GM23338 (cell line): ENCODE data around the gene GPR63. TPM values are rescaled to one million over a fixed set of nuclear protein-coding genes. Genes with fewer than 3 reads are reported as not detected.

Experiments used
- ATAC-seq: fragments of 200-7000 bp; cut with Tn5 transposase; 3 replicates; pipeline ENCODE4 v1.9.1; 2020
- DNase-seq: peaks from one replicate; pipeline ENCODE4 v3.0.0-alpha.2; 2015; ENCODE audit warnings: low spot score
- H2AFZ ChIP-seq: fragments of 200-600 bp; sonication (generic); 2 replicates; pipeline ENCODE4 v1.8.0; 2016; ENCODE audit warnings: antibody characterized with exemption, mild to moderate bottlenecking, moderate library complexity
- H3F3A ChIP-seq: fragments of 200-600 bp; sonication (generic); replicated peaks from 2 replicates; pipeline ENCODE4 v1.8.0; 2017; ENCODE audit warnings: antibody characterized with exemption, mixed run types, low read depth
- H3K27ac ChIP-seq: fragments of 200-600 bp; sonication (generic); 2 replicates; pipeline ENCODE4 v1.6.1; 2016; ENCODE audit warnings: low read depth
- H3K27me3 ChIP-seq: fragments of 200-600 bp; sonication (generic); 2 replicates; pipeline ENCODE4 v1.8.0; 2016; ENCODE audit warnings: mild to moderate bottlenecking, mixed run types, moderate library complexity; ENCODE audit not compliant: insufficient read depth
- H3K36me3 ChIP-seq: fragments of 200-600 bp; sonication (generic); 2 replicates; pipeline ENCODE4 v1.8.0; 2016; ENCODE audit warnings: mild to moderate bottlenecking; ENCODE audit not compliant: insufficient read depth
- H3K4me1 ChIP-seq: fragments of 200-600 bp; sonication (generic); 2 replicates; pipeline ENCODE4 v1.8.0; 2016; ENCODE audit warnings: mild to moderate bottlenecking, moderate library complexity; ENCODE audit not compliant: insufficient read depth
- H3K4me2 ChIP-seq: fragments of 200-600 bp; sonication (generic); 2 replicates; pipeline ENCODE4 v1.7.1; 2017; ENCODE audit warnings: mixed run types
- H3K4me3 ChIP-seq: fragments of 200-600 bp; sonication (generic); 2 replicates; pipeline ENCODE4 v1.6.1; 2016; ENCODE audit warnings: mixed run types
- H3K79me2 ChIP-seq: fragments of 200-600 bp; sonication (generic); replicated peaks from 2 replicates; pipeline ENCODE4 v1.8.0; 2017; ENCODE audit warnings: mild to moderate bottlenecking; ENCODE audit not compliant: insufficient read depth
- H3K9me2 ChIP-seq: fragments of 200-600 bp; sonication (generic); 2 replicates; pipeline ENCODE4 v1.8.0; 2017; ENCODE audit not compliant: insufficient read depth
- H4K20me1 ChIP-seq: fragments of 200-600 bp; sonication (generic); replicated peaks from 2 replicates; pipeline ENCODE4 v1.8.0; 2017; ENCODE audit warnings: mild to moderate bottlenecking; ENCODE audit not compliant: insufficient read depth
- H3K27ac Mint-ChIP-seq: 2 replicates; pipeline ENCODE4 v1.8.0; 2020; ENCODE audit warnings: inconsistent platforms, mild to moderate bottlenecking, moderate library complexity, mixed read lengths
- H3K27me3 Mint-ChIP-seq: 3 replicates; pipeline ENCODE4 v1.8.0; 2022; ENCODE audit warnings: low read depth, mild to moderate bottlenecking, moderate library complexity, mixed read lengths, inconsistent platforms; ENCODE audit not compliant: insufficient read depth, poor library complexity
- H3K36me3 Mint-ChIP-seq: 3 replicates; pipeline ENCODE4 v1.8.0; 2021; ENCODE audit warnings: low read depth, mild to moderate bottlenecking, inconsistent platforms, moderate library complexity, mixed read lengths
- H3K4me1 Mint-ChIP-seq: 3 replicates; pipeline ENCODE4 v1.8.0; 2020; ENCODE audit warnings: mild to moderate bottlenecking, inconsistent platforms, mixed read lengths
- H3K4me3 Mint-ChIP-seq: 3 replicates; pipeline ENCODE4 v1.8.0; 2021; ENCODE audit warnings: moderate library complexity, mild to moderate bottlenecking, inconsistent platforms, mixed read lengths
- H3K9me3 Mint-ChIP-seq: 3 replicates; pipeline ENCODE4 v1.8.0; 2020; ENCODE audit warnings: moderate library complexity, mild to moderate bottlenecking, inconsistent platforms, mixed read lengths
- CREB1 ChIP-seq: fragments of 250-450 bp; sonication (Bioruptor Pico); IDR thresholded peaks from 2 replicates; pipeline ENCODE4 v1.5.0; 2020; ENCODE audit warnings: low read depth, mild to moderate bottlenecking, moderate library complexity
- EZH2 ChIP-seq: fragments of 200-600 bp; sonication (generic); IDR thresholded peaks from one replicate; pipeline ENCODE4 v1.8.0; 2017; ENCODE audit warnings: antibody characterized with exemption, mild to moderate bottlenecking, low read depth; ENCODE audit not compliant: unreplicated experiment
- EZH2phosphoT487 ChIP-seq: fragments of 200-600 bp; sonication (generic); IDR thresholded peaks from one replicate; pipeline ENCODE4 v1.8.1; 2018; ENCODE audit warnings: antibody characterized with exemption; ENCODE audit not compliant: unreplicated experiment
- JUNB ChIP-seq: IDR thresholded peaks from one replicate; pipeline ENCODE4 v1.6.1; 2016; ENCODE audit warnings: antibody characterized with exemption; ENCODE audit not compliant: unreplicated experiment
- NANOG ChIP-seq: IDR thresholded peaks from 2 replicates; pipeline ENCODE4 v1.6.1; 2016; ENCODE audit warnings: antibody characterized with exemption, borderline replicate concordance
- POLR2AphosphoS5 ChIP-seq: IDR thresholded peaks from 2 replicates; pipeline ENCODE4 v1.6.1; 2016; ENCODE audit warnings: antibody characterized with exemption, low read depth
- STAT1 ChIP-seq: IDR thresholded peaks from one replicate; pipeline ENCODE4 v1.6.1; 2016; ENCODE audit warnings: antibody characterized with exemption; ENCODE audit not compliant: unreplicated experiment
- ZNF114 ChIP-seq: fragments of 250-450 bp; sonication (Bioruptor Pico); IDR thresholded peaks from 2 replicates; pipeline ENCODE4 v1.5.0; 2020; ENCODE audit warnings: mild to moderate bottlenecking, moderate library complexity
- ZNF331 ChIP-seq: fragments of 250-450 bp; sonication (Bioruptor Pico); IDR thresholded peaks from 2 replicates; pipeline ENCODE4 v1.5.0; 2020; ENCODE audit warnings: low read depth, mild to moderate bottlenecking, moderate library complexity
- polyA plus RNA-seq: library from polyadenylated mRNA; unstranded; fragments of >200 nt; fragmentation: Nextera tagmentation; extraction: Ambion mirVana; gene quantifications from 2 replicates; pipeline ENCODE4 v1.2.1, GENCODE V29; 2016
- total RNA-seq: library from RNA; depleted of rRNA; stranded (reverse); fragments of >200 nt; shearing (Covaris generic); gene quantifications from 2 replicates; pipeline ENCODE4 v1.2.3, GENCODE V29; 2014
- TF ChIP-seq, protein P1 (sequence below): IDR thresholded peaks from 2 replicates; pipeline ENCODE4 v1.6.1; 2016; ENCODE audit warnings: antibody characterized with exemption
- TF ChIP-seq, protein P2 (sequence below): fragments of 250-450 bp; sonication (Bioruptor Pico); IDR thresholded peaks from 2 replicates; pipeline ENCODE4 v1.5.0; 2020; ENCODE audit warnings: mild to moderate bottlenecking, moderate library complexity
- TF ChIP-seq, protein P3 (sequence below): IDR thresholded peaks from one replicate; pipeline ENCODE4 v1.6.1; 2018; ENCODE audit warnings: antibody characterized with exemption; ENCODE audit not compliant: unreplicated experiment
- TF ChIP-seq, protein P4 (sequence below), 2 experiments: fragments of 200-600 bp in 1 of 2; sonication (generic) in 1 of 2; conservative IDR thresholded peaks; 2 replicates each; pipeline versions ENCODE4 v1.5.1 to v1.6.1; 2016 to 2017; ENCODE audit warnings: antibody characterized with exemption in 2 of 2, low read depth in 2 of 2, mild to moderate bottlenecking in 2 of 2, moderate library complexity in 1 of 2

The GPR63 gene
- total and polyA plus RNA-seq, 2 experiments from 2014 or later: 5.4 to 19.3 TPM

DNA sequence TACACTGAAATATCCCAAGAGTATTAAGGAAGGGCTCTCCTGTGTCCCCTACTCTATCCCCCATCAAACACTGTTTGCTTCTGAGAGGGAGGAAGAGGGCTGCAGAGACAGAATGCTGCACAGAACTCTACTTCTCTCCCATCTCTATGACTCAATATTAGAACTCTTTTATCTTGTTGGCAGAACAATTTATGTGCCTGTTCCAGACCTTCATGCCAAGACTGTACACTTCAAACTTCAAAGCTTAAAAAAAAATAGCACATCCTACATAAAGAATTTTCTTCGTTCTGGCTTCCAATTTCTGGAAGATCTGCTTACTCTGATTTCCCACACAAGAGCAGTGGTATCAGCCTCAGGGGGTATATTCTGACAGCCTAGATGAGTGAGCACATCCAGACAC is 19.6 kb upstream of the GPR63 start:
- peaks cover 27% of the 10 kb centered on the region for H3K9me3 Mint-ChIP-seq
- TF ChIP-seq CREB1 (no peak), ZNF114 (no peak), POLR2AphosphoS5 (no peak), JUNB (no peak), NANOG (no peak), EZH2phosphoT487 (no peak), STAT1 (no peak), EZH2 (no peak), ZNF331 (CRISPR knock-in tag) (no peak)
- TF ChIP-seq, protein P1, sequence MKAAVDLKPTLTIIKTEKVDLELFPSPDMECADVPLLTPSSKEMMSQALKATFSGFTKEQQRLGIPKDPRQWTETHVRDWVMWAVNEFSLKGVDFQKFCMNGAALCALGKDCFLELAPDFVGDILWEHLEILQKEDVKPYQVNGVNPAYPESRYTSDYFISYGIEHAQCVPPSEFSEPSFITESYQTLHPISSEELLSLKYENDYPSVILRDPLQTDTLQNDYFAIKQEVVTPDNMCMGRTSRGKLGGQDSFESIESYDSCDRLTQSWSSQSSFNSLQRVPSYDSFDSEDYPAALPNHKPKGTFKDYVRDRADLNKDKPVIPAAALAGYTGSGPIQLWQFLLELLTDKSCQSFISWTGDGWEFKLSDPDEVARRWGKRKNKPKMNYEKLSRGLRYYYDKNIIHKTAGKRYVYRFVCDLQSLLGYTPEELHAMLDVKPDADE: no peak
- TF ChIP-seq, protein P2, sequence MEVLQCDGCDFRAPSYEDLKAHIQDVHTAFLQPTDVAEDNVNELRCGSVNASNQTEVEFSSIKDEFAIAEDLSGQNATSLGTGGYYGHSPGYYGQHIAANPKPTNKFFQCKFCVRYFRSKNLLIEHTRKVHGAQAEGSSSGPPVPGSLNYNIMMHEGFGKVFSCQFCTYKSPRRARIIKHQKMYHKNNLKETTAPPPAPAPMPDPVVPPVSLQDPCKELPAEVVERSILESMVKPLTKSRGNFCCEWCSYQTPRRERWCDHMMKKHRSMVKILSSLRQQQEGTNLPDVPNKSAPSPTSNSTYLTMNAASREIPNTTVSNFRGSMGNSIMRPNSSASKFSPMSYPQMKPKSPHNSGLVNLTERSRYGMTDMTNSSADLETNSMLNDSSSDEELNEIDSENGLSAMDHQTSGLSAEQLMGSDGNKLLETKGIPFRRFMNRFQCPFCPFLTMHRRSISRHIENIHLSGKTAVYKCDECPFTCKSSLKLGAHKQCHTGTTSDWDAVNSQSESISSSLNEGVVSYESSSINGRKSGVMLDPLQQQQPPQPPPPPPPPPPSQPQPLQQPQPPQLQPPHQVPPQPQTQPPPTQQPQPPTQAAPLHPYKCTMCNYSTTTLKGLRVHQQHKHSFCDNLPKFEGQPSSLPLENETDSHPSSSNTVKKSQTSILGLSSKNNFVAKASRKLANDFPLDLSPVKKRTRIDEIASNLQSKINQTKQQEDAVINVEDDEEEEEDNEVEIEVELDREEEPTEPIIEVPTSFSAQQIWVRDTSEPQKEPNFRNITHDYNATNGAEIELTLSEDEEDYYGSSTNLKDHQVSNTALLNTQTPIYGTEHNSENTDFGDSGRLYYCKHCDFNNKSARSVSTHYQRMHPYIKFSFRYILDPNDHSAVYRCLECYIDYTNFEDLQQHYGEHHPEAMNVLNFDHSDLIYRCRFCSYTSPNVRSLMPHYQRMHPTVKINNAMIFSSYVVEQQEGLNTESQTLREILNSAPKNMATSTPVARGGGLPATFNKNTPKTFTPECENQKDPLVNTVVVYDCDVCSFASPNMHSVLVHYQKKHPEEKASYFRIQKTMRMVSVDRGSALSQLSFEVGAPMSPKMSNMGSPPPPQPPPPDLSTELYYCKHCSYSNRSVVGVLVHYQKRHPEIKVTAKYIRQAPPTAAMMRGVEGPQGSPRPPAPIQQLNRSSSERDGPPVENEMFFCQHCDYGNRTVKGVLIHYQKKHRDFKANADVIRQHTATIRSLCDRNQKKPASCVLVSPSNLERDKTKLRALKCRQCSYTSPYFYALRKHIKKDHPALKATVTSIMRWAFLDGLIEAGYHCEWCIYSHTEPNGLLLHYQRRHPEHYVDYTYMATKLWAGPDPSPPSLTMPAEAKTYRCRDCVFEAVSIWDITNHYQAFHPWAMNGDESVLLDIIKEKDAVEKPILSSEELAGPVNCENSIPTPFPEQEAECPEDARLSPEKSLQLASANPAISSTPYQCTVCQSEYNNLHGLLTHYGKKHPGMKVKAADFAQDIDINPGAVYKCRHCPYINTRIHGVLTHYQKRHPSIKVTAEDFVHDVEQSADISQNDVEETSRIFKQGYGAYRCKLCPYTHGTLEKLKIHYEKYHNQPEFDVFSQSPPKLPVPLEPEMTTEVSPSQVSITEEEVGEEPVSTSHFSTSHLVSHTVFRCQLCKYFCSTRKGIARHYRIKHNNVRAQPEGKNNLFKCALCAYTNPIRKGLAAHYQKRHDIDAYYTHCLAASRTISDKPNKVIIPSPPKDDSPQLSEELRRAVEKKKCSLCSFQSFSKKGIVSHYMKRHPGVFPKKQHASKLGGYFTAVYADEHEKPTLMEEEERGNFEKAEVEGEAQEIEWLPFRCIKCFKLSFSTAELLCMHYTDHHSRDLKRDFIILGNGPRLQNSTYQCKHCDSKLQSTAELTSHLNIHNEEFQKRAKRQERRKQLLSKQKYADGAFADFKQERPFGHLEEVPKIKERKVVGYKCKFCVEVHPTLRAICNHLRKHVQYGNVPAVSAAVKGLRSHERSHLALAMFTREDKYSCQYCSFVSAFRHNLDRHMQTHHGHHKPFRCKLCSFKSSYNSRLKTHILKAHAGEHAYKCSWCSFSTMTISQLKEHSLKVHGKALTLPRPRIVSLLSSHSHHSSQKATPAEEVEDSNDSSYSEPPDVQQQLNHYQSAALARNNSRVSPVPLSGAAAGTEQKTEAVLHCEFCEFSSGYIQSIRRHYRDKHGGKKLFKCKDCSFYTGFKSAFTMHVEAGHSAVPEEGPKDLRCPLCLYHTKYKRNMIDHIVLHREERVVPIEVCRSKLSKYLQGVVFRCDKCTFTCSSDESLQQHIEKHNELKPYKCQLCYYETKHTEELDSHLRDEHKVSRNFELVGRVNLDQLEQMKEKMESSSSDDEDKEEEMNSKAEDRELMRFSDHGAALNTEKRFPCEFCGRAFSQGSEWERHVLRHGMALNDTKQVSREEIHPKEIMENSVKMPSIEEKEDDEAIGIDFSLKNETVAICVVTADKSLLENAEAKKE: no peak
- TF ChIP-seq, protein P3, sequence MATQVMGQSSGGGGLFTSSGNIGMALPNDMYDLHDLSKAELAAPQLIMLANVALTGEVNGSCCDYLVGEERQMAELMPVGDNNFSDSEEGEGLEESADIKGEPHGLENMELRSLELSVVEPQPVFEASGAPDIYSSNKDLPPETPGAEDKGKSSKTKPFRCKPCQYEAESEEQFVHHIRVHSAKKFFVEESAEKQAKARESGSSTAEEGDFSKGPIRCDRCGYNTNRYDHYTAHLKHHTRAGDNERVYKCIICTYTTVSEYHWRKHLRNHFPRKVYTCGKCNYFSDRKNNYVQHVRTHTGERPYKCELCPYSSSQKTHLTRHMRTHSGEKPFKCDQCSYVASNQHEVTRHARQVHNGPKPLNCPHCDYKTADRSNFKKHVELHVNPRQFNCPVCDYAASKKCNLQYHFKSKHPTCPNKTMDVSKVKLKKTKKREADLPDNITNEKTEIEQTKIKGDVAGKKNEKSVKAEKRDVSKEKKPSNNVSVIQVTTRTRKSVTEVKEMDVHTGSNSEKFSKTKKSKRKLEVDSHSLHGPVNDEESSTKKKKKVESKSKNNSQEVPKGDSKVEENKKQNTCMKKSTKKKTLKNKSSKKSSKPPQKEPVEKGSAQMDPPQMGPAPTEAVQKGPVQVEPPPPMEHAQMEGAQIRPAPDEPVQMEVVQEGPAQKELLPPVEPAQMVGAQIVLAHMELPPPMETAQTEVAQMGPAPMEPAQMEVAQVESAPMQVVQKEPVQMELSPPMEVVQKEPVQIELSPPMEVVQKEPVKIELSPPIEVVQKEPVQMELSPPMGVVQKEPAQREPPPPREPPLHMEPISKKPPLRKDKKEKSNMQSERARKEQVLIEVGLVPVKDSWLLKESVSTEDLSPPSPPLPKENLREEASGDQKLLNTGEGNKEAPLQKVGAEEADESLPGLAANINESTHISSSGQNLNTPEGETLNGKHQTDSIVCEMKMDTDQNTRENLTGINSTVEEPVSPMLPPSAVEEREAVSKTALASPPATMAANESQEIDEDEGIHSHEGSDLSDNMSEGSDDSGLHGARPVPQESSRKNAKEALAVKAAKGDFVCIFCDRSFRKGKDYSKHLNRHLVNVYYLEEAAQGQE: no peak
- TF ChIP-seq, protein P4, sequence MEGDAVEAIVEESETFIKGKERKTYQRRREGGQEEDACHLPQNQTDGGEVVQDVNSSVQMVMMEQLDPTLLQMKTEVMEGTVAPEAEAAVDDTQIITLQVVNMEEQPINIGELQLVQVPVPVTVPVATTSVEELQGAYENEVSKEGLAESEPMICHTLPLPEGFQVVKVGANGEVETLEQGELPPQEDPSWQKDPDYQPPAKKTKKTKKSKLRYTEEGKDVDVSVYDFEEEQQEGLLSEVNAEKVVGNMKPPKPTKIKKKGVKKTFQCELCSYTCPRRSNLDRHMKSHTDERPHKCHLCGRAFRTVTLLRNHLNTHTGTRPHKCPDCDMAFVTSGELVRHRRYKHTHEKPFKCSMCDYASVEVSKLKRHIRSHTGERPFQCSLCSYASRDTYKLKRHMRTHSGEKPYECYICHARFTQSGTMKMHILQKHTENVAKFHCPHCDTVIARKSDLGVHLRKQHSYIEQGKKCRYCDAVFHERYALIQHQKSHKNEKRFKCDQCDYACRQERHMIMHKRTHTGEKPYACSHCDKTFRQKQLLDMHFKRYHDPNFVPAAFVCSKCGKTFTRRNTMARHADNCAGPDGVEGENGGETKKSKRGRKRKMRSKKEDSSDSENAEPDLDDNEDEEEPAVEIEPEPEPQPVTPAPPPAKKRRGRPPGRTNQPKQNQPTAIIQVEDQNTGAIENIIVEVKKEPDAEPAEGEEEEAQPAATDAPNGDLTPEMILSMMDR (conservative IDR thresholded peaks at IDR 0.05; ENCODE audit: low read depth in 2 of 2): no peak

More for the DNA sequence above, 19.6 kb upstream of the GPR63 start:
- Histone ChIP-seq H3K36me3 (no peaks in the 10 kb centered on the region; the same call in 1 of the 2 replicates), H3F3A (no peaks in the 10 kb centered on the region), H3K79me2 (no peaks in the 10 kb centered on the region), H3K4me3 (no peak overlapping the region), H4K20me1 (no peaks in the 10 kb centered on the region), H3K27ac (no peak overlapping the region), H3K27me3 (no peaks in the 10 kb centered on the region), H2AFZ (no peak overlapping the region), H3K9me2 (0 out of 2 replicates have a peak, but pooled peaks cover 5% of the 10 kb centered on the region), H3K4me2 (no peak overlapping the region), H3K4me1 (no peaks in the 10 kb centered on the region)
- Mint-ChIP-seq H3K27ac (no peak overlapping the region), H3K4me1 (no peaks in the 10 kb centered on the region), H3K4me3 (no peak overlapping the region), H3K27me3 (no peaks in the 10 kb centered on the region), H3K36me3 (peaks cover 13% of the 10 kb centered on the region; the same call in 2 of the 3 replicates)
- DNase-seq (no peak), ATAC-seq (no peak)
